Osteocyte (in vitro differentiated cells): Measurements from ENCODE around the gene DIP2A. TPM values are rescaled to one million over a fixed set of nuclear protein-coding genes. Genes with fewer than 3 reads are reported as not detected.

ENCODE experiments used
- DNase-seq: peaks from one replicate; pipeline ENCODE4 v3.0.0; 2021; ENCODE audit warnings: mixed read lengths; ENCODE audit not compliant: unreplicated experiment; ENCODE audit errors: extremely low spot score
- H3K27ac Mint-ChIP-seq: one replicate; pipeline ENCODE4 v1.8.0; 2021; ENCODE audit warnings: mild to moderate bottlenecking, mixed read lengths; ENCODE audit not compliant: unreplicated experiment
- H3K27me3 Mint-ChIP-seq: one replicate; pipeline ENCODE4 v1.8.0; 2021; ENCODE audit warnings: mixed read lengths; ENCODE audit not compliant: unreplicated experiment
- H3K36me3 Mint-ChIP-seq: one replicate; pipeline ENCODE4 v1.8.0; 2021; ENCODE audit warnings: mixed read lengths; ENCODE audit not compliant: unreplicated experiment
- H3K4me1 Mint-ChIP-seq: one replicate; pipeline ENCODE4 v1.8.0; 2021; ENCODE audit warnings: mixed read lengths; ENCODE audit not compliant: unreplicated experiment
- H3K4me3 Mint-ChIP-seq: one replicate; pipeline ENCODE4 v1.8.0; 2021; ENCODE audit warnings: mild to moderate bottlenecking, moderate library complexity, mixed read lengths; ENCODE audit not compliant: unreplicated experiment
- H3K9me3 Mint-ChIP-seq: one replicate; pipeline ENCODE4 v1.8.0; 2021; ENCODE audit warnings: mixed read lengths; ENCODE audit not compliant: unreplicated experiment
- CTCF ChIP-seq: fragments of 200-600 bp; sonication (generic); IDR thresholded peaks from 2 replicates; pipeline ENCODE4 v1.5.0; 2021; ENCODE audit warnings: antibody characterized with exemption, mild to moderate bottlenecking, moderate library complexity
- total RNA-seq: library from RNA; stranded (reverse); gene quantifications from 2 replicates; pipeline ENCODE4 v1.2.1, GENCODE V29; 2021

Gene DIP2A
- total RNA-seq, 1 donor from 2014 or later: 43.0 TPM

GRCh38 chr21:46435786-46436227, 22.9 kb upstream of the DIP2A start:
- Mint-ChIP-seq H3K27ac (no peak overlapping the region), H3K4me1 (no peaks in the 10 kb centered on the region), H3K9me3 (no peaks in the 10 kb centered on the region), H3K27me3 (no peaks in the 10 kb centered on the region), H3K36me3 (peaks cover 36% of the 10 kb centered on the region), H3K4me3 (no peak overlapping the region)
- DNase-seq: no peak
- TF ChIP-seq CTCF: no peak

GRCh38 chr21:46436621-46437020, 22.1 kb upstream of the DIP2A start:
- Mint-ChIP-seq H3K4me3 (no peak overlapping the region), H3K27me3 (no peaks in the 10 kb centered on the region), H3K9me3 (no peaks in the 10 kb centered on the region), H3K4me1 (no peaks in the 10 kb centered on the region), H3K36me3 (peaks cover 34% of the 10 kb centered on the region), H3K27ac (no peak overlapping the region)
- DNase-seq: no peak
- no peak for TF ChIP-seq CTCF

GRCh38 chr21:46437096-46437498, 21.6 kb upstream of the DIP2A start:
- Mint-ChIP-seq H3K36me3 (peaks cover 30% of the 10 kb centered on the region), H3K27ac (no peak overlapping the region), H3K4me1 (no peaks in the 10 kb centered on the region), H3K27me3 (no peaks in the 10 kb centered on the region), H3K9me3 (no peaks in the 10 kb centered on the region), H3K4me3 (no peak overlapping the region)
- DNase-seq: no peak
- TF ChIP-seq CTCF: no peak

- Mint-ChIP-seq H3K4me1 (no peaks in the 10 kb centered on the region), H3K27ac (no peak overlapping the region), H3K4me3 (no peak overlapping the region), H3K27me3 (no peaks in the 10 kb centered on the region), H3K36me3 (peaks cover 29% of the 10 kb centered on the region), H3K9me3 (no peaks in the 10 kb centered on the region)
- no peak for TF ChIP-seq CTCF
- no peak for DNase-seq
Observed at GRCh38 chr21:46437511-46437910, 21.2 kb upstream of the DIP2A start.

GRCh38 chr21:46438241-46438640, 20.4 kb upstream of the DIP2A start:
- Mint-ChIP-seq H3K36me3 (peaks cover 36% of the 10 kb centered on the region), H3K9me3 (no peaks in the 10 kb centered on the region), H3K4me3 (no peak overlapping the region), H3K27me3 (no peaks in the 10 kb centered on the region), H3K4me1 (no peaks in the 10 kb centered on the region), H3K27ac (no peak overlapping the region)
- TF ChIP-seq CTCF: no peak
- no peak for DNase-seq
